Brain microvascular endothelial cell (primary cell): ENCODE data around the gene DNAJC27.

ENCODE experiments used
- DNase-seq: peaks from one replicate; pipeline ENCODE4 v3.0.0-alpha.2; 2020
- H3K27ac ChIP-seq: fragments of 250-450 bp; sonication (Bioruptor Pico); 2 replicates; pipeline ENCODE4 v1.5.1; 2020; ENCODE audit warnings: mild to moderate bottlenecking, moderate library complexity
- H3K27me3 ChIP-seq: fragments of 250-450 bp; sonication (Bioruptor Pico); replicated peaks from 2 replicates; pipeline ENCODE4 v1.5.1; 2020; ENCODE audit warnings: mild to moderate bottlenecking
- H3K36me3 ChIP-seq: fragments of 250-450 bp; sonication (Bioruptor Pico); replicated peaks from 2 replicates; pipeline ENCODE4 v1.5.1; 2020; ENCODE audit warnings: mild to moderate bottlenecking
- H3K4me3 ChIP-seq: 2 replicates; pipeline ENCODE4 v1.5.1; 2011; ENCODE audit warnings: low read depth, mild to moderate bottlenecking, control low read depth, low read length, moderate library complexity
- in situ Hi-C: cut with HindIII; loops from 2 replicates; pipeline ENCODE4 v1.10.0; 2017; ENCODE audit warnings: low sequenced_read_pairs, low pct_ligation_motif_present
- TF ChIP-seq, protein P1 (sequence below): IDR thresholded peaks from 2 replicates; pipeline ENCODE4 v1.5.1; 2011; ENCODE audit warnings: low read depth, mild to moderate bottlenecking, moderate library complexity, low read length, control low read depth, inconsistent platforms; ENCODE audit errors: missing control alignments

Gene DNAJC27

GRCh38 chr2:24959761-24960160, 12.0 kb downstream of the DNAJC27 start:
- Histone ChIP-seq H3K27ac (no peak overlapping the region), H3K27me3 (no peaks in the 10 kb centered on the region), H3K36me3 (peaks cover 9% of the 10 kb centered on the region), H3K4me3 (no peak overlapping the region)
- TF ChIP-seq, protein P1, sequence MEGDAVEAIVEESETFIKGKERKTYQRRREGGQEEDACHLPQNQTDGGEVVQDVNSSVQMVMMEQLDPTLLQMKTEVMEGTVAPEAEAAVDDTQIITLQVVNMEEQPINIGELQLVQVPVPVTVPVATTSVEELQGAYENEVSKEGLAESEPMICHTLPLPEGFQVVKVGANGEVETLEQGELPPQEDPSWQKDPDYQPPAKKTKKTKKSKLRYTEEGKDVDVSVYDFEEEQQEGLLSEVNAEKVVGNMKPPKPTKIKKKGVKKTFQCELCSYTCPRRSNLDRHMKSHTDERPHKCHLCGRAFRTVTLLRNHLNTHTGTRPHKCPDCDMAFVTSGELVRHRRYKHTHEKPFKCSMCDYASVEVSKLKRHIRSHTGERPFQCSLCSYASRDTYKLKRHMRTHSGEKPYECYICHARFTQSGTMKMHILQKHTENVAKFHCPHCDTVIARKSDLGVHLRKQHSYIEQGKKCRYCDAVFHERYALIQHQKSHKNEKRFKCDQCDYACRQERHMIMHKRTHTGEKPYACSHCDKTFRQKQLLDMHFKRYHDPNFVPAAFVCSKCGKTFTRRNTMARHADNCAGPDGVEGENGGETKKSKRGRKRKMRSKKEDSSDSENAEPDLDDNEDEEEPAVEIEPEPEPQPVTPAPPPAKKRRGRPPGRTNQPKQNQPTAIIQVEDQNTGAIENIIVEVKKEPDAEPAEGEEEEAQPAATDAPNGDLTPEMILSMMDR = no peak
- DNase-seq = no peak
- in situ Hi-C loops = no loop called here

- H3K27ac ChIP-seq = no peak overlapping the region
- H3K36me3 ChIP-seq = peaks cover 9% of the 10 kb centered on the region
- TF ChIP-seq, protein P1 = no peak
- no peaks in the 10 kb centered on the region for H3K27me3 ChIP-seq
- no peak for DNase-seq
- in situ Hi-C loops = no loop called here
- H3K4me3 ChIP-seq = no peak overlapping the region
Measured at GRCh38 chr2:24958411-24958935, 13.3 kb downstream of the DNAJC27 start.

DNA sequence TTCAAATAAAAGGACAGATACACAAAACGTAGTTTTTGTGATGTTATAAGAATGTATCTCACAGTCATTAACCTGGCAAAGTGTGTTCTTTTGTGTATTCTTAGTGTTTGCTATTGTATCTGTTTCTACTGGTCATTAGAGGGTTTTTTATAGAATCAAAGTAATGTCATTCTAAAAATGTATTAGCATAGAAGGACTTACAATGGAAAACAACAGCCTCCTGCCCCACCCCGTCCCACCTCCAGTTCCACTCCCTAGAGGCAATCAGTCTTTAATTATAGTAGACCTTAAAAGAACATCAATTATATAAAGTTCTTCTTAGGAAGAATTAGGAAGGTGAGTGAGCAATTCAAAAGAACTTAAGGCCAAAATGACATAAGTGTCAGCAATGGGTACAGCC, 13.8 kb downstream of the DNAJC27 start:
- Histone ChIP-seq H3K36me3 (peaks cover 9% of the 10 kb centered on the region), H3K4me3 (no peak overlapping the region), H3K27ac (no peak overlapping the region), H3K27me3 (no peaks in the 10 kb centered on the region)
- TF ChIP-seq, protein P1 = no peak
- in situ Hi-C loops = no loop called here
- no peak for DNase-seq

- in situ Hi-C loops = no loop called here
- Histone ChIP-seq H3K36me3 (peaks cover 9% of the 10 kb centered on the region), H3K4me3 (no peak overlapping the region), H3K27me3 (no peaks in the 10 kb centered on the region), H3K27ac (no peak overlapping the region)
- TF ChIP-seq, protein P1 = no peak
- DNase-seq = no peak
Measured at GRCh38 chr2:24957221-24957620, 14.5 kb downstream of the DNAJC27 start.

GRCh38 chr2:24955921-24956320, 15.8 kb downstream of the DNAJC27 start:
- no peak for DNase-seq
- Histone ChIP-seq H3K36me3 (peaks cover 9% of the 10 kb centered on the region), H3K4me3 (no peak overlapping the region), H3K27ac (no peak overlapping the region), H3K27me3 (no peaks in the 10 kb centered on the region)
- TF ChIP-seq, protein P1 = no peak
- in situ Hi-C loops = no loop called here

DNA sequence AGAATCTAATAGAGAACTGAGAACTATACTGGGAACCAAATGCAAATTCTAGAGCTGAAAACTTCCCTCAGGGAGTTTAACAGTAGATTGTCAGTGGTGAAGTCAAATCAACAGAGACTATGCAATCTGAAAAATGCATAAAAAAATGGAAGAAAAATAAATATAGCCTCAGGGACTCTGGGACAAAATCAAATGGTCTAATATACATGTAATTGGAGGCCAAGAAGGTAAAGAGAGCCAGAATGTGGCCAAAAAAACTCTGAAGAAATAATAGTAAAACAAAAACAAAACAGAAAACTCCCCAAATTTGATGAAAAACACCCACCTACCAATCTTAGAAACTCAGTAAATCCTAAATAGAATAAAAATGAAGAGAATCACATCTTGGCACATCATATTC, 16.5 kb downstream of the DNAJC27 start:
- in situ Hi-C loops = no loop called here
- H3K36me3 ChIP-seq = peaks cover 9% of the 10 kb centered on the region
- no peak overlapping the region for H3K27ac ChIP-seq
- no peaks in the 10 kb centered on the region for H3K27me3 ChIP-seq
- TF ChIP-seq, protein P1 = no peak
- DNase-seq = no peak
- H3K4me3 ChIP-seq = no peak overlapping the region
